NCI-H510A (cell line): Measurements from ENCODE around the gene MT3.
A peak's percentile ranks its signal among the peaks of the same experiment; 100 is the strongest.

Experiments used
- DNase-seq: peaks from one replicate; lab custom pipeline; 2025; lab: John Stamatoyannopoulos, UW

The MT3 gene

DNA sequence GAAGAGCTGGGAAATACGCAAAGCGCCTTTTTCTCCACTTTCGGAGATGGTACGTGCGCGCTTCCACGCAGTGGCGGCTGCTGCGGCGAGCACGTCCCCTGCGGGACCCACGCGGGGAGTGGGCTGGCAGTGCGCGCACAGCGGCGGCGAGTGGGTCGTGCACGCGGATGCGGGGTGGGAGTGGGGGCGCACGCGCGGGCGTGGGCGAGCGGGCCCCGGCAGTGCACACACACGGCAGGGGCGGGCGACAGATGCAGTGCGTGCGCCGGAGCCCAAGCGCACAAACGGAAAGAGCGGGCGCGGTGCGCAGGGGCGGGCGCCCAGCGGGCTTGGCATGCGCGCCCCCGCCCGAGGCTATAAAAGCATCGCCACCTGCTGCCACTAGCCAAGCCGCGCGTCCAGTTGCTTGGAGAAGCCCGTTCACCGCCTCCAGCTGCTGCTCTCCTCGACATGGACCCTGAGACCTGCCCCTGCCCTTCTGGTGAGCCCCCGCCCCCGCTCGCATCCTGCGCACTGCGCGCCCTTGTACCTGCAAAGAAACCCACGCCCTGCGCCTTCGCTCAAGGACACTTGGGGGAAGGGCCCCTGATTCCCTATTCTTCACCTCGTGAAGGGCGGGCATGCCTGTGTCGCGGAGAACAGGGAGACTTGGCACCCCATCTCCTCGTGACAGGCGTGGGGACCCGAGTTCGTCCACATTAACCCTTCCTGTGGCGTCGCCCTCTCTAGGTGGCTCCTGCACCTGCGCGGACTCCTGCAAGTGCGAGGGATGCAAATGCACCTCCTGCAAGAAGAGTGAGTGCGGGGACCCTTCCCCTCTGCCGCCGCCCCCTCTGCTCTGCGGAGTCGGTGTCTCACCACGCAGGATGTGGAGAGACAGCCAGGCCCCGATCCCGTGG, at the start of gene MT3:
TSS of gene MT3 (plus strand) at position 388 of the 899 bp plus-strand sequence. CDS start at position 451, 63 bp downstream.
- peak; percentile 56 for DNase-seq

DNA sequence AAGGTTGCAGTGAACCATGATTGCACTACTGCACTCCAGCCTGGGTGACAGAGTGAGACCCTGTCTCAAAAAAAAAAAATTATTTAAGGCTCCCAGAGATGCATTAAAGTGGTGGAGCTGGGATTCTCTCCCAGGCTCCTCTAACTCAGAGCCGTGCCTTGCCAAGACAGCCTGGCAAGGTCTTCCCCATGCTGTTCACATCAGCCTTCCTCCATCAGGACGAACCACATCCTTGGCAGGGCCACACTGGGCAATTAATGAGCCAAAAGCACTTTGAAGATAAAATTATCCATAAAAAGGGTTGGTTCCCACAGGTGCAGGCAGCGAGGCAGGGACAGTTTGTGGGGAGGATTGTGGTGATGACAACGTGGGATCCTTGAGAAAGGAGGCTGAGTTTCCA, 49.7 kb upstream of the MT3 start:
- no peak for DNase-seq

DNA sequence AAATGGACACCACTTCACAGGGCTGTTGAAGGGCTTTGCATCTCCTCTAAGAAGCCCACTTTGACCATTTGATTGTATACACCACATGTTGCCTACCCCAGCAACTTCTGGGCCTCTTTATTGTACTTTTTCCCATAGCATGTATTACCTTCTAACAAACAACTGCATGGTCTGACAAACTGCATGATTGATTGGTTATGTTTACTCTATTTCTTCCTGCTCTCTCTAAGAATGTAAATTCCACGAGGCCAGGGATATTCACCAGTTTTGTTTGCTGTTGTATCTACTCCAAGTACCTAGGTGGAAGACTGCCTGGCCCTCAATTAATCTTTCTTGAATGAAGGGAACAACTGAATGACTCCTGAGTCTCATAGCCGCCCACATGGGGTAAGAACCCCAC, 47.3 kb upstream of the MT3 start:
- no peak for DNase-seq

DNA sequence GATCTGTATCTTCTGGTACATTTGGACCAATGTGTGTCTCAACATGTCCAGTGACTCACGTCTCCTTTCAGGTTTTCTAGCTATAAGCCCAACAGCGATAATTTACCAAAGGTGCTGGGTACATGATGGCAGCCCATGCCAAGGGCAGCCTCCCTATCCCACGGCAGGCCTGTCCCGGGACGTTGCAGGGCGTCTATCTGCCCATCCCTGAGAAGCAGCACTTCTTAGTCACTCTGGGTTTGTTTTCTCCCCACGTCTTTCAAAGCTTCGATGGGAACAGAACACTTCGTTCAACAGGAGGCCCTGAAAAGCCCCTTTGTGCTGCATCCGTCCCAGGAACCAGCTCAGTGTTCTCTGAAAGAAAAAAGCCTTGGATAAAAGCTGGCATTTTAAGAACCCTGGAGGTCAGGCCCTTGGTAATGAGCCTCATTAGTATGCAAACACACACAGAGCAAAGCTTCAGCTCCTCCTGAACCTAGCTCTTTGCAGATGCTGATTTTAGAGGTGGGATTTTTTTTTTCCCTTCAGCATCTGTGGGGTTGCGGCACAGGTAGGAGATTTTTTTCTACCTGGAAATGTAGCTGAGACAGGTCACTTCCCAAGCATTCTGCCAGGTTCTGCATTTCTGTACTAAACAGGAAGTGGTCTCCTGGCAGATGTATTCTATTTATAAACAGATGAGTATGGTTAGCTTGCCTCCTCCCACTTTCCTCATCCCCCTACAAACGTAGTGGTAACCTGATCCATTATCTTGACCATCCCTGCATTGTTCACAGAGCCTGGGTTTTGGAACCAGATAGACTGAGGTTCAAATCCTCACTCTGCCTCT, 42.0 kb upstream of the MT3 start:
- DNase-seq: peak; percentile 26

DNA sequence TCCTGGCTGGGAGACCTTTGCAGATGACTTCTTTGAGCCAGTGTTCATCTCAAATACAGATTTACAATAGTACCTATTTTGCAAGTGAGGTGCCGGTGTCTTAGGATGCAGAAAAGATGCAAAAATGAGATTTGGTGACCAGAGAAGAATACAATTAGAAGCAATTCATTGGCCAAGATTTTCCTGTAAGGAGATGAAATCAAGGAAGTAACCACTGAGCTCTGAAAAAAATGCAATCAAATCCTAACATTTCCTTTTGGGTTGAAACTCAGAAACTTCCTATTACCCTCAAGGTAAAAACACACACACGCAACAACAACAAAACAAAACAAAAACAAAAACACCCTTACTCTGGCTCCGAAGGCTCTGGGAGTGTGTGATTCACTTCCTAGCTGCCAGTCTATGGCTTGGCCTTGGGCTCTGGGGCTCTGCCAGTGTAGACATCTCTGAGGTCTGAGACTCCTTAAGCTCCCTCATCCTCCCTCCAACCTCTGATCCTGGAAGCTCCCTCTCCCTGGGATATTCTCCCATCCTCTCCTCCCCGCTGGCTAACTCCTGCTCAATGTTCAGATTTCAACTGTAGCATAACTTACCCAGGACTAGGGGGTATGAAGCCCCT, 41.3 kb upstream of the MT3 start:
- no peak for DNase-seq

DNA sequence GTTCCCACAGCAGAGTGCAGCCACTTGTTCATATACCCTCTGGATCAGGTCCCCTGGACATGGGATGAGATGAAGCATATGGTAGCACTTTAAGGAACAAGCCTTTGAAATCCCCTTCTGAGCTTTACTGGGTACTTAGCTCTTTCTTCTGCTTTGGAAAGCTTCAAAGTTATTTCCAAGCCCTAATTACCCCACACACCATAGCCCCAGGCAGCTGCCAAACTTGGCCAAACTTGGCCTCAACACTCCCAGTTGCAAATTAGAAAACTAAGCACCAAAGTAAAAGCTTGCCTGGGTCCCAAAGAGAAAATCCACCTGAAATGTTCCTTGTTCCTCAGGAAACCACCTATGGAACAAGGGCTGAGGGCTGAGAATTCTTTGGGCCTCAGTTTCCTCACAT, 40.2 kb upstream of the MT3 start:
- DNase-seq: no peak

DNA sequence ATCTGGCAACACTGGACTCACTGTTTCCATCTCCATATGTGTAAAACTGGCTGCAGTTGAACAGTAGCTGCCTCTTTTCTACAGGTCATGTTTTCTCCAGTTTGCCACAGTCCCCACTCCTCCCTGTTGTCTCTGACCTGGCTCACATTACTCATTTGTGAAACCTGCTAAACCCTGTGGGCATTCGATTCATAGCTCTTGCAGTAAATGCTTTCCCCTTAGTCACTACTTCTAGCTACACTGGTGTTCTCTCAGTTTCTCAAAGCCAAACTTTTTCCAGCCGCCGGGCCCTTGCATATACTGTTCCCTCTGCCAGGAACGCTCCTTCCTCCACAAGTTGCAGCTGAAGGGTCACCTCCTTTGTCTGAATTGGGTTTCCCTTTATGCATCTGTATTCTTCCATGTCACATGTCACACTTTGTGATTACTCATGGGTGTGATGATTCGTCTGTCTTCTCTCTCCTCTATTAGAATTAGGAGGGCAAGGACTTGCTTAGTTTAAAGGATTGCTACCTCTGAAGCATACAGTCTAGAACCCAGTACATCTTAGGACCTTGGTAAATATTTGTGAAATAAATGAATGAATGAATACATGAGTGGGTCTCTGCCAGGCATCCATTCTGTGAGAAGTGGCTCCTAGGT, 39.5 kb upstream of the MT3 start:
- DNase-seq: no peak

DNA sequence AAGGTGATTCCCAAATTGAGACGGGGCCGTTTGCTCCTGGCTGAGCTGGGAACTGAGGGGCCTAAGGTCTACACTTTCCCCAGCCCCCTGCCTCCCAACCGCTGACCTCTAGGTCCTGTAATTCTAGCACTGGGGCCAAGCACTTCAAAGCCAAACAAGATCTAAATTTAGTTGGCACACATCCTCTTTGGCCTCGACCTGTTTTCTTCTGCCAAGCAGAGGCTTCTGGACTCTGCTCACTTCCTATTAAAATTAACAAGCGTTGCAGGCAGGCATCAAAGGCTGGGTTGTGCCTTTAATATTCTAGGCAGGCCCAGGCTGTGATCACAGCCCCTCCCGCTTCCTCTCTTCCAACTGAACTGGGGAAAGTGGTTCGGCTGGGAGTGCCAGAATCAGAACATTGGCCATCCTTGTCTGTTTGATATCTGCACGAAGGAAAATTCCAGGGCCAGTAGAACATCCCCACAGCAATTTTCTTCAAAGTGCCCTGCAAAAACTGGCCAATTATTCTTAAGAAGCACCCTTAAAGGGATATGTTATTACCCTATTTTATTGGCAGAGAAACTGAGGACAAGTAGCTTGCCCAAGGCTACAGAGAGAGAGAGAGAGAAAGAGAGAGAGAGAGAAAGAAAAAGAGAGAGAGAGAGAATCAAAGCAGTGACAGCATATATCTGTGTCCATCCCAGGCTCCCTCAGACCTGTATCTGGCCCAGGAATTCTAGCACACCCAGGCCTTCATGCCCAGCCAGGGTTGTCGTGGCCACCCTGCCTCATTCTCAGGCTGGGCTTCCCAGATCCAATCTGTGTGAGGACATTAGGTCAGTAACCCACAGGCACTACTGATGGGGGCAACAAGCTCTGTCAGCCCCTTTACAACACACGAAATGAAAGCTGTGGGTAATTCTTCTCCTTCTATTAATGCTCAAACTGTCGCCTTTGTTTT, 37.3 kb upstream of the MT3 start:
- DNase-seq: no peak

DNA sequence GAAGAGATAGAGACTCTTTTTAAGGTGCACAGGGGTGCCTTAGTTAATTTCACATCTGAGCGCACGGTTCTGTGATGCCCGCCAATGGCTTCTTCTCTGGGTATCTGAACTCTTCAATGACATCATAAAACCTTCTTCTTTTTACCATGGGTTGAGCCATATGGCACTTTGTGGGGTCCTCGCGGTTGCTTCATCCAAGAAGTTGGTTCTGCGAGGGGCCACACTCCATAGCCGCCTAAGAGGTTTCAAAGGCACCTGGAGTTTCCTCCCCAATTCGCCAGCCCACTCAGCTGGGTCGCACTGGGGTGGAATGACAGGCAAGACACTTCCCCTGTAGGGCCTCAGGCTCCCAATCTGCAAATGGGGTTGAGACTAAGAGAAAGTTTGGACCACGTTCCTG, 34.9 kb upstream of the MT3 start:
- DNase-seq: no peak

DNA sequence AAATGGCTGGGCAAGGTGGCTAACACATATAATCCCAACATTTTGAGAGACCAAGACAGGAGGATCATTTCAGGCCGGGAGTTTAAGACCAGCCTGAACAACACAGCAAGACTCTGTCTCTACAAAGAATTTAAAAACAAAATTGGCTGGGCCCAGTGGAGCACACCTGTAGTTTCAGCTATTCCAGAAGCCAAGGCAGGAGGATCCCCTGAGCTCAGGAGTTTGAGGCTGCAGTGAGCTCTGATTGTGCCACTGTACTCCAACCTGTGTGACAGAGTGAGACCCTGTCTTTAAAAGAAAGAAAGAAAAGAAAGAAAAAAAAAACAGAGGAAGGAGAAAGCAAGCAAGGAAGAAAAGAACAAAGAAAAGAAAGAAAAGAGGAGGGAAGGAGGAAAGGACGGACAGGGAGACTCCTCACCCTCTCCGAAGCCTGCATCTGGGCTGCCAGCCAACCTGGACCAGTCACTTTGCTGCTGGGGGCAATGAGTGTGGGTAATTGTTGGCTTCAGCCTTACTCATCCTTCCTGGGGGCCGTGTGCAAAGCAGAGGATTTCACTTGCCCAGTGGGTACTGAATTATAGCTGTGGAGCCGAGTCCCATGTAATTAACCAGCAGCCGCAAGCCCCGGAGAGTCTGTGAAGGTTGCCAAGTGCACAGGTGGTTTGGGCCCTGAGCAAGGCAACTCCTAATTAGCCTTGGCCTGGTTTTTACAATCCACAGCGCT, 31.1 kb upstream of the MT3 start:
- no peak for DNase-seq

DNA sequence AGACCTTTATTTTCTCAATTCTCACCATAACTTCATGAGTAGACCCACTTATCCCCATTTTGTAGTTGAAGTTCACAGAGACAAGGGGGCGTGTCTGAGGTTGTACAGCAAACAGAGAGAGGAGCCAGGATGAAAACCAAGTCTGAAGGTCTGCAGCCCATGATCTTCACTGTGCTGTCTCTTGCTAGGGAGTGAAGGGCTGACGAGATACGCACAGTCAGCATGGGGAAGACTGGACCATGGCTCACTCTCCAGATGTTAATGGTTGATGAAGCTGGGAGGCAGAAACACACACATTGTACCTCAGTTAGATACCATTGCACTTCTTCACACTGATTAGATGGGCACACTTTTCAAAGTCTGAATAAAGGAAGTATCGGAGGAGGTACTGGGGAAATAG, 30.2 kb upstream of the MT3 start:
- no peak for DNase-seq

DNA sequence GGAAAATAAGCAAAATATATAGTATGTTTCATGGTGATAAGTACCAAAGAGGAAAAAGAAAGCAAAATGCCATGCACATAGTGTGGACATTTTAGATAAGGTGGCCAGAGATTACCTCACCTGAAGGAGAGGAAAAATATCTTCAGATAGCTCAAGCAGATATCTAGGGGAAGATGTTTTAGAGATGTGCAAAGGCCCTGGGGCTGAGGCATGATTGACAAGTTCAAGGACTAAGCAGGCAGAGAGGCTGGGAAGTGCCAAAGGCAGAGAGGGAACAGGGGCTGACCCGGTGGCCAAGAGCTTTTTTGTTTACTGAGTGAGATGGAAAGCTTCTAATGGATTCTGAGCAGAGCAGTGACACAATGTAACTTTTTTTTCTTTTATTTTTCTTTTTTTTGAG, 28.9 kb upstream of the MT3 start:
- DNase-seq: no peak

DNA sequence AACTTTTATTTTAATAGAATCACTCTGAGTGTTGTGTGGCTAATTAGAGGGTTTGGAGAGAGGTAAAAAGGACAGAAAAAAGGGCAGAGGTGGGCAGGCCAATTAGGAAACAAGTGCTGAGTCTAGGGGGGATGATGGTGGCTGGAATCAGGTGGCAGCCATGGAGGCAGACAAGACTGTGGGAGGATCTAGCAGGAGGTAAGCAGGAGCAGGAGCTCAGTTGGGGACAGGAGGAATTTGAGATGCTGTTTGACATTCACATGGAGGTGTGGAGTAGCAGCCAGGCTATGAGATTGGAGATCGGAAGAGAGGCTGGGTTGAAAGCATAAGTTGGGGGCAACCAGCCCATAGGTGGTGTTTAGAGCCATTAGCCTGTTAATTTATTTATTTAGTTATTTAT, 28.2 kb upstream of the MT3 start:
- no peak for DNase-seq

DNA sequence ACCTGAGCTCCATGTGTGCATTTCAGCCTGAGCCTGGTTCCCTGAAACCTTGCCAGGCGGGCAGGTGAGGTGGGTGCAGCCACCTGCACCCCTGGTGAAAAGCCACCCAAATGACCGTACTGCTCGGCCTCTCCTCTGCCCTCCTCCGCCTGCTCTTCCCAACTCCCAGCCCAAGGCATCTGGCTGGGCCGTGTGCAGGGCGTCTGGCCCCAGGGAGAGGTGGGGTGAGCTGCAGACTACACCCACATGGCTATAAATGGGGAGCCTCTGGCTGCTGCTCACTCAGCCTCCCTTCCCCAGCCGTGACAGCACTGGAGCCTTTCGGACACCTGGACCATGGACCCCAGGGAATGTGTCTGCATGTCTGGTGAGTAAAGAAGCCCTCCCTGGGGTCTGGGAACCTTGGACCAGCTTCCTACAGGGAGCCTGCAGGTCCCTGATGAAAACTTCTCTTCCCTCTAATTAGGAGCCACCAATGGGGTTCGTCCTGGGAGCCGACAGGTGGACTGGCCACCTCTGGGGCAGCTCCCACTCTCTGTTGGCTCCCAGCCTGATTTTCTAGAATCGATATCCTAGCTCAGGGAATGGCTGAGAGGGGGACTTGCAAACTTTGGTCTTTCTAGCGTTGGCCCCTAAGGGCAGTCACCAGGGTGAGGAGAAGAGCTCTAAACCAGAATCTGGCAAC, 24.4 kb upstream of the MT3 start, which contains the start of gene MT4:
TSS of gene MT4 (plus strand) at position 281 of the 685 bp plus-strand sequence. CDS start at position 337, 56 bp downstream.
- DNase-seq: no peak

DNA sequence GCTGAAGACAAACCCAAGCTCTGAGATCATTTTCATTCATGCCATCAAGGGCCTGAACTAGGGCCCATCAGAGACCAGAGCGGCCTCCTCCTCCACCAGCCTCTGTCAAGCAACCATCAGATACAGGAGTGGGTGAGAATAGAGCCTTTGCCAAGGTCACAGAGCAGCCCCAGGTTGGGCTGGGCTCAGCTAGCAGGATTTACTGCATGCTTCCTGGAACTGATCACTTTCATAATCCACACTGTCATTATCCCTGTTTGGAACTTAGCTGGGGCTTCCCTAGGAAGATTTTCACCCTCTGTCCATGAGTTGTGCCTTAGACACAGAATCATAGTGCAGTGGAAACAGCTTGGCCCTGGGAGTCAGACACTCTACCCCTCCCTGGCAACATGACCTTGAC, 19.4 kb upstream of the MT3 start:
- no peak for DNase-seq

DNA sequence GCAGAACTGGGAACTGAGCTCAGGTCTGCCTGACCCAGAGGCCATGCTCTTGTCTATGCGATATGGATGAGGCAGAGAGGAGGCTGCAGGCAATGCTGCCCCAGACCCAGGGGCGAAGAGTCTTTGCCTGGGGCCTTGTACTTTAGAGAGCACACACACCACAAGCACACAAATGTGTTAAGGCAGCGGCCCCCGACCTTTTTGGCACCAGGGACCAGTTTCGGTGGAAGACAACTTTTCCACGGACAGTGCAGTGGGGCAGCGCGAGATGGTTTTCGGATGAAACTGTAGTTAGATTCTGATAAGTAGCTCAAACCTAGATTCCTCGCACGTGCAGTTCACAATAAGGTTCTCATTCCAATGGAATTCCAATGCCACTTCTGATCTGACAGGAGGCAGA, 17.8 kb upstream of the MT3 start:
- DNase-seq: no peak

DNA sequence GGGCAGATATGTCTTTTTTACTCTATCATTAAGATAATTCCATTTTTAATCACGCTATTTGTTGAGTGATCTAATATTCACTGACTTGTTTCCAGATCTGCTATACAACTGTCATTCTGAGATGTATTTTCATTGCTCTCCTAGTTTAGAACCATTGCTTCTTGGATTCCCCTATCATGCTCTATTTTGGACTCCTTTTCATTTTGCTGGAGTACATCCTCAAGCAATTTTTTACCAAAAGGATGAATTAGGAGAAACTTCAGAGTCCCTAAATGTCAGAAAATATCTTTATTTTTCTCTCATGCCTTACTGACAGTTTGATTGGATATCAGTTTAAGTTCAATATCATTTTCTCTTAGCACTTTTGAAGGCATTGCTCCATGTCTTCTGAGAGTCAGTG, 14.7 kb upstream of the MT3 start:
- no peak for DNase-seq

DNA sequence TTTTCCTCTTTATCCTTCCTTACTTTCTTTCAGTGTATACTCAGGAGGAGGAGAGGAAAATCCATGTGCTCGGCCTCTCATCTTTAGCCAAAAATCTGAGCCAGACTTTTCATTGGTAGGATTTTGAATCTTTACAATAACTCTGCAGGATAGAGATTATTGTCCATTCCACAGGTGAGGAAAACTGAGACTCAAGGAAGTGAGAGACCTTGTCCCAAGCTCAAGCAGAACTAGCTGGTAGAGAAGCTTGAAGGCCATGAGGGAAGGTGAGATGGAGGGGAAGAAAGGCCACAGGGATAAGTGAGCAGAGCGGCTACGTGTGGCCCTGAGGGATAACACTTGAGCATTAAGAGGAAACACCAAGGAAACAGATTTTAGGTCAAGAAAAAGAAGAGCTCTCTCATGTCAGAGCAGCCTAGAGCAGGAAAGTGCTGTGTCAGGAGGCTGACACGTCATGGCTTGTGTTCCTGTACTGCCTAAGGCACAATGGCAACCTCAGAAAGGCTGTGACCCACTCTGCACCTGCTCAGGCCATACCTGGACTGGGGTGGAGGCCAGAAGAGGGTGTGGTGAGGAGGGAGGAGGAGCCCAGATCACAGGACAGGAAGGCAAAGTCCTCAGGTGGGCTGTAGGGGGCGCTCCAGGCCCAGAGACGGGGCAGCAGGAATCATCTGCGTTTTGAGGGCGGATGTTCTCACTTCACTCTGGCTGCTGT, 12.6 kb upstream of the MT3 start:
- no peak for DNase-seq

DNA sequence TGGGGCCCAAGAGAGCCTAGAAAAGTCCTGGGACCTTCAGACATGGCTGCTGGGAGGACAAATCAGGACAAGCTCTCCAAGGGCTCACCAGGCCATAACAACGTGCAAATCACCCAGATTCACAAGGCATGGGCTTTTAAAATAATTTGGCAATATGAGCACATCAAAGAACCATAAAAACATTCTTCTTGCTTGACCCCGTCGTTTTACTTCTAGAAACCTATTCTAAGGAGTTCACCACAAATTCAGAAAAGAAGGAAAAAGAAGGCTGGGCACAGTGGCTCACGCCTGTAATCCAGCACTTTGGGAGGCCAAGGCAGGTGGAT, 12.1 kb upstream of the MT3 start:
- no peak for DNase-seq
